Peyer's patch (tissue), 4 donors: ENCODE results near the gene SLC28A1.

Experiments
- CTCF ChIP-seq, 6 experiments: fragments of 450-650 bp in 4 of 6; fragments of 200-600 bp in 2 of 6; sonication (generic) in 1 of 6; IDR thresholded peaks; one replicate each; pipeline ENCODE4 v1.5.1; 2017 to 2019; ENCODE audit warnings: antibody characterized with exemption in 6 of 6, mild to moderate bottlenecking in 3 of 6, moderate library complexity in 1 of 6
- POLR2A ChIP-seq, 2 donors: fragments of 450-650 bp; IDR thresholded peaks; one replicate each; pipeline ENCODE4 v1.5.1; 2017; ENCODE audit warnings: antibody characterized with exemption in 2 of 2, mild to moderate bottlenecking in 2 of 2, moderate library complexity in 2 of 2

- TF ChIP-seq CTCF (IDR thresholded peaks at IDR 0.05) (no peak), POLR2A (IDR thresholded peaks at IDR 0.05) (no peak)
These were observed 16.2 kb upstream of the SLC28A1 start for GRCh38 chr15:84868037-84868880.
